ENCODE results near the gene PROB1. TPM values are rescaled to one million over a fixed set of nuclear protein-coding genes. Genes with fewer than 3 reads are reported as not detected.
A peak's percentile ranks its signal among the peaks of the same experiment; 100 is the strongest.

The PROB1 gene
- total and polyA plus RNA-seq, 2 of the 8 experiments (the other 6 are each of a cell fraction or from before 2014, with no cell fraction given), result 0.89 to 3.1 TPM

- TF ChIP-seq SP1 (IDR thresholded peaks at IDR 0.05; ENCODE audit: low read depth, low read length), result peak; percentile 57; the same call in 1 of the 2 replicates
- no peak for TF ChIP-seq POU5F1 (IDR thresholded peaks at IDR 0.05; ENCODE audit: low read depth, low read length)
- no peak for TF ChIP-seq BRCA1 (IDR thresholded peaks at IDR 0.05; ENCODE audit: low read depth, low read length)
- no peak for TF ChIP-seq NANOG (IDR thresholded peaks at IDR 0.05; ENCODE audit: insufficient read depth, low read depth, low read length, poor library complexity, severe bottlenecking)
- no peak for TF ChIP-seq RNF2 (IDR thresholded peaks at IDR 0.05; ENCODE audit: borderline replicate concordance, low read depth, low read length, missing control alignments, poor library complexity, severe bottlenecking)
- 0 out of 2 replicates have a peak, but pooled peaks have one; percentile 1 for TF ChIP-seq TCF12 (IDR thresholded peaks at IDR 0.05; ENCODE audit: low read depth, low read length)
- no peak for TF ChIP-seq RXRA (IDR thresholded peaks at IDR 0.05; ENCODE audit: insufficient read depth, low read depth, low read length)
- TF ChIP-seq RAD21 (IDR thresholded peaks at IDR 0.05 in 1 of 2, conservative IDR thresholded peaks at IDR 0.05 in 1 of 2; ENCODE audit: low read depth in 2 of 2, low read length in 2 of 2), result peak in 1 of 2 experiments; percentile 1; a peak in 1 of 4 replicates
- no peak for TF ChIP-seq CBX5 (IDR thresholded peaks at IDR 0.05; ENCODE audit: low read depth, low read length)
- TF ChIP-seq SP2 (IDR thresholded peaks at IDR 0.05; ENCODE audit: low read length), result no peak
- TF ChIP-seq SP4 (IDR thresholded peaks at IDR 0.05; ENCODE audit: low read length), result no peak; the same call in 1 of the 2 replicates
- TF ChIP-seq, protein P1, sequence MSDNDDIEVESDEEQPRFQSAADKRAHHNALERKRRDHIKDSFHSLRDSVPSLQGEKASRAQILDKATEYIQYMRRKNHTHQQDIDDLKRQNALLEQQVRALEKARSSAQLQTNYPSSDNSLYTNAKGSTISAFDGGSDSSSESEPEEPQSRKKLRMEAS (IDR thresholded peaks at IDR 0.05), result peak; percentile 18; the same call in 1 of the 2 replicates
- peak; percentile 89 for TF ChIP-seq TAF1 (IDR thresholded peaks at IDR 0.05; ENCODE audit: low read depth, low read length)
- peak; percentile 91 for TF ChIP-seq TBP (IDR thresholded peaks at IDR 0.05; ENCODE audit: low read depth, low read length)
- TF ChIP-seq, protein P2, sequence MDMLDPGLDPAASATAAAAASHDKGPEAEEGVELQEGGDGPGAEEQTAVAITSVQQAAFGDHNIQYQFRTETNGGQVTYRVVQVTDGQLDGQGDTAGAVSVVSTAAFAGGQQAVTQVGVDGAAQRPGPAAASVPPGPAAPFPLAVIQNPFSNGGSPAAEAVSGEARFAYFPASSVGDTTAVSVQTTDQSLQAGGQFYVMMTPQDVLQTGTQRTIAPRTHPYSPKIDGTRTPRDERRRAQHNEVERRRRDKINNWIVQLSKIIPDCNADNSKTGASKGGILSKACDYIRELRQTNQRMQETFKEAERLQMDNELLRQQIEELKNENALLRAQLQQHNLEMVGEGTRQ (IDR thresholded peaks at IDR 0.05; ENCODE audit: low read length), result no peak
- TF ChIP-seq EZH2 (IDR thresholded peaks at IDR 0.05; ENCODE audit: low read depth, low read length, severe bottlenecking), result no peak
- peak; percentile 91 for TF ChIP-seq YY1 (IDR thresholded peaks at IDR 0.05; ENCODE audit: low read depth, low read length)
- TF ChIP-seq SRF (IDR thresholded peaks at IDR 0.05; ENCODE audit: low read depth, low read length), result no peak
- TF ChIP-seq CEBPB (IDR thresholded peaks at IDR 0.05; ENCODE audit: low read depth, low read length), result no peak
- TF ChIP-seq GABPA (IDR thresholded peaks at IDR 0.05; ENCODE audit: borderline replicate concordance, insufficient read depth, low read length), result no peak
- no peak for TF ChIP-seq CTBP2 (IDR thresholded peaks at IDR 0.05; ENCODE audit: borderline replicate concordance, insufficient read depth, insufficient read length, low read length)
- no peak; the same call in 1 of the 2 replicates for TF ChIP-seq MAFK (IDR thresholded peaks at IDR 0.05; ENCODE audit: low read depth, low read length)
Observed at GRCh38 chr5:139439013-139439903, 44.4 kb upstream of the PROB1 start, which contains the start of gene DNAJC18 (continued).
